ENCODE results near the gene PTGIS. TPM values are rescaled to one million over a fixed set of nuclear protein-coding genes. Genes with fewer than 3 reads are reported as not detected.

The PTGIS gene
- total RNA-seq, 1 donor = 89.8 TPM

- Histone ChIP-seq H3K27me3 (ENCODE audit: insufficient read depth, low read length) (no peaks in the 10 kb centered on the region), H3K4me2 (ENCODE audit: insufficient read depth, low read length) (no peak overlapping the region), H4K20me1 (ENCODE audit: insufficient read depth, low read length) (no peaks in the 10 kb centered on the region), H3K36me3 (ENCODE audit: insufficient read depth, low read length) (no peaks in the 10 kb centered on the region), H3K9me3 (ENCODE audit: low read depth, low read length) (no peaks in the 10 kb centered on the region), H3K79me2 (ENCODE audit: insufficient read depth, low read length) (no peaks in the 10 kb centered on the region), H3K4me1 (ENCODE audit: insufficient read depth, low read length) (peaks cover 29% of the 10 kb centered on the region), H2AFZ (ENCODE audit: low read length) (no peak overlapping the region), H3K27ac (ENCODE audit: low read depth, low read length) (peak overlapping the region; percentile 65), H3K4me3 (ENCODE audit: insufficient read depth, low read length) (no peak overlapping the region)
- DNase-seq (ENCODE audit: insufficient read length, low spot score, missing footprints) = no peak
- TF ChIP-seq CTCF (IDR thresholded peaks at IDR 0.05; ENCODE audit: extremely low read depth, low read depth, low read length) = no peak
Measured at GRCh38 chr20:49593466-49594142, 25.7 kb upstream of the PTGIS start.

GRCh38 chr20:49592120-49592519 lies 24.2 kb upstream of the PTGIS start:
- Histone ChIP-seq H3K4me2 (ENCODE audit: insufficient read depth, low read length) (no peak overlapping the region), H4K20me1 (ENCODE audit: insufficient read depth, low read length) (no peaks in the 10 kb centered on the region), H3K27me3 (ENCODE audit: insufficient read depth, low read length) (no peaks in the 10 kb centered on the region), H3K27ac (ENCODE audit: low read depth, low read length) (no peak overlapping the region), H3K79me2 (ENCODE audit: insufficient read depth, low read length) (no peaks in the 10 kb centered on the region), H3K36me3 (ENCODE audit: insufficient read depth, low read length) (no peaks in the 10 kb centered on the region), H3K9me3 (ENCODE audit: low read depth, low read length) (no peaks in the 10 kb centered on the region), H2AFZ (ENCODE audit: low read length) (no peak overlapping the region), H3K4me1 (ENCODE audit: insufficient read depth, low read length) (peaks cover 41% of the 10 kb centered on the region), H3K4me3 (ENCODE audit: insufficient read depth, low read length) (no peak overlapping the region)
- no peak for TF ChIP-seq CTCF (IDR thresholded peaks at IDR 0.05; ENCODE audit: extremely low read depth, low read depth, low read length)
- DNase-seq (ENCODE audit: insufficient read length, low spot score, missing footprints) = no peak

- H3K27ac ChIP-seq (ENCODE audit: low read depth, low read length) = no peak overlapping the region
Measured at GRCh38 chr20:49591217-49591865, 23.4 kb upstream of the PTGIS start.

More at GRCh38 chr20:49591217-49591865, 23.4 kb upstream of the PTGIS start:
- Histone ChIP-seq H2AFZ (ENCODE audit: low read length) (no peak overlapping the region), H3K4me2 (ENCODE audit: insufficient read depth, low read length) (no peak overlapping the region), H3K79me2 (ENCODE audit: insufficient read depth, low read length) (no peaks in the 10 kb centered on the region), H3K36me3 (ENCODE audit: insufficient read depth, low read length) (no peaks in the 10 kb centered on the region), H3K4me1 (ENCODE audit: insufficient read depth, low read length) (peaks cover 40% of the 10 kb centered on the region), H3K4me3 (ENCODE audit: insufficient read depth, low read length) (no peak overlapping the region), H3K9me3 (ENCODE audit: low read depth, low read length) (no peaks in the 10 kb centered on the region), H3K27me3 (ENCODE audit: insufficient read depth, low read length) (no peaks in the 10 kb centered on the region), H4K20me1 (ENCODE audit: insufficient read depth, low read length) (no peaks in the 10 kb centered on the region)
- DNase-seq (ENCODE audit: insufficient read length, low spot score, missing footprints) = peak; percentile 35
- no peak for TF ChIP-seq CTCF (IDR thresholded peaks at IDR 0.05; ENCODE audit: extremely low read depth, low read depth, low read length)
